GM23248 (cell line): ENCODE results near the gene CCDC34. TPM values are rescaled to one million over a fixed set of nuclear protein-coding genes. Genes with fewer than 3 reads are reported as not detected.

Source experiments
- DNase-seq: peaks from one replicate; pipeline ENCODE4 v3.0.0-alpha.2; 2015
- H2AFZ ChIP-seq: fragments of 200-600 bp; sonication (generic); 2 replicates; pipeline ENCODE4 v1.6.1; 2016; ENCODE audit warnings: antibody characterized with exemption
- H3F3A ChIP-seq: fragments of 200-600 bp; sonication (generic); 2 replicates; pipeline ENCODE4 v1.6.1; 2016; ENCODE audit warnings: mild to moderate bottlenecking, antibody characterized with exemption, mixed run types; ENCODE audit not compliant: insufficient read depth
- H3K27ac ChIP-seq: fragments of 200-600 bp; sonication (generic); 2 replicates; pipeline ENCODE4 v1.5.1; 2016; ENCODE audit warnings: mild to moderate bottlenecking
- H3K27me3 ChIP-seq: fragments of 200-600 bp; sonication (generic); replicated peaks from 2 replicates; pipeline ENCODE4 v1.6.1; 2016; ENCODE audit warnings: mild to moderate bottlenecking; ENCODE audit not compliant: insufficient read depth
- H3K36me3 ChIP-seq: fragments of 200-600 bp; sonication (generic); 2 replicates; pipeline ENCODE4 v1.6.1; 2016; ENCODE audit warnings: low read depth, mild to moderate bottlenecking
- H3K4me1 ChIP-seq: fragments of 200-600 bp; sonication (generic); 2 replicates; pipeline ENCODE4 v1.6.1; 2016; ENCODE audit warnings: mild to moderate bottlenecking; ENCODE audit not compliant: insufficient read depth
- H3K4me2 ChIP-seq: fragments of 200-600 bp; sonication (generic); one replicate; pipeline ENCODE4 v1.6.1; 2016; ENCODE audit warnings: mild to moderate bottlenecking; ENCODE audit not compliant: unreplicated experiment
- H3K4me3 ChIP-seq: fragments of 200-600 bp; sonication (generic); 2 replicates; pipeline ENCODE4 v1.5.1; 2016; ENCODE audit warnings: mild to moderate bottlenecking
- H3K79me2 ChIP-seq: fragments of 200-600 bp; sonication (generic); 2 replicates; pipeline ENCODE4 v1.6.1; 2016; ENCODE audit warnings: mild to moderate bottlenecking; ENCODE audit not compliant: insufficient read depth
- H3K9ac ChIP-seq: fragments of 200-600 bp; sonication (generic); 2 replicates; pipeline ENCODE4 v1.6.1; 2016; ENCODE audit warnings: mild to moderate bottlenecking
- H3K9me2 ChIP-seq: fragments of 200-600 bp; sonication (generic); 2 replicates; pipeline ENCODE4 v1.6.1; 2016; ENCODE audit warnings: mixed run types, mild to moderate bottlenecking, moderate library complexity; ENCODE audit not compliant: insufficient read depth
- H3K9me3 ChIP-seq: fragments of 200-600 bp; sonication (generic); one replicate; pipeline ENCODE4 v1.6.1; 2017; ENCODE audit warnings: low read depth
- H4K20me1 ChIP-seq: fragments of 200-600 bp; sonication (generic); 2 replicates; pipeline ENCODE4 v1.6.0; 2016; ENCODE audit not compliant: insufficient read depth
- EZH2 ChIP-seq: fragments of 200-600 bp; sonication (generic); IDR thresholded peaks from 2 replicates; pipeline ENCODE4 v1.6.1; 2018; ENCODE audit warnings: antibody characterized with exemption, mild to moderate bottlenecking; ENCODE audit not compliant: insufficient read depth, poor library complexity, severe bottlenecking
- EZH2phosphoT487 ChIP-seq: fragments of 200-600 bp; sonication (generic); IDR thresholded peaks from 2 replicates; pipeline ENCODE4 v1.6.1; 2018; ENCODE audit warnings: antibody characterized with exemption, moderate library complexity, mild to moderate bottlenecking, low read depth; ENCODE audit not compliant: insufficient read depth
- WGBS, 2 experiments: methylation state at CpG; one replicate each; pipeline ENCODE4 v1.1.6; 2015 to 2017; ENCODE audit warnings: low lambda C conversion rate in 2 of 2, low coverage in 1 of 2; ENCODE audit errors: missing lambda C conversion rate in 2 of 2; 5-methylcytosine and 5-hydroxymethylcytosine counted together
- in situ Hi-C: fragments of 300-500 bp; cut with MboI; formaldehyde crosslinking; loops from 2 replicates; pipeline ENCODE4 v1.15.0; 2020
- polyA plus RNA-seq: library from polyadenylated mRNA; unstranded; fragments of >200 nt; fragmentation: Nextera tagmentation; extraction: Ambion mirVana; gene quantifications from 2 replicates; pipeline ENCODE4 v1.2.1, GENCODE V29; 2016
- total RNA-seq: library from RNA; depleted of rRNA; stranded (reverse); fragments of >200 nt; shearing (Covaris generic); gene quantifications from 2 replicates; pipeline ENCODE4 v1.2.3, GENCODE V29; 2014; rRNA removed

The CCDC34 gene
- total and polyA plus RNA-seq, 2 experiments from 2014 or later, result 5.7 to 7.8 TPM

GRCh38 chr11:27290261-27291050, 72.6 kb downstream of the CCDC34 start:
- TF ChIP-seq EZH2phosphoT487 (no peak), EZH2 (no peak)
- no peak overlapping the region for H3K9ac ChIP-seq
- H2AFZ ChIP-seq, result 0 out of 2 replicates have a peak overlapping the region, but pooled peaks have one; percentile 5
- H3K36me3 ChIP-seq, result no peaks in the 10 kb centered on the region
- in situ Hi-C loops, result loop anchor here (10.0 kb wide), 1 partner anchor 106 kb away; no protein-coding TSS in a partner anchor
- no peaks in the 10 kb centered on the region for H3K9me2 ChIP-seq
- no peaks in the 10 kb centered on the region for H3K79me2 ChIP-seq
- DNase-seq, result peak; percentile 52
- no peaks in the 10 kb centered on the region for H3K27me3 ChIP-seq
- peaks cover 54% of the 10 kb centered on the region for H3K4me1 ChIP-seq
- peak overlapping the region; percentile 30 for H3K27ac ChIP-seq
- peaks cover 48% of the 10 kb centered on the region for H3F3A ChIP-seq
- peak overlapping the region; percentile 8 for H3K4me2 ChIP-seq
- 27 to 32% methylated on average over 4 of the region's 4 CpGs for WGBS, 2 experiments
- H3K4me3 ChIP-seq, result no peak overlapping the region
- no peaks in the 10 kb centered on the region for H4K20me1 ChIP-seq
- no peaks in the 10 kb centered on the region for H3K9me3 ChIP-seq

Other genes with a start within 250 kb of the CCDC34 start
- 58.6 and 59.2 TPM in 2 replicates for gene LGR4, start 109.6 kb upstream of the CCDC34 start, total RNA-seq
- 14.4 and 14.9 TPM in 2 replicates for gene LGR4, start 109.6 kb upstream of the CCDC34 start, polyA plus RNA-seq
- gene LIN7C, start 143.6 kb upstream of the CCDC34 start, total RNA-seq, result 47.0 and 51.1 TPM in 2 replicates
- gene LIN7C, start 143.6 kb upstream of the CCDC34 start, polyA plus RNA-seq, result 43.0 and 45.1 TPM in 2 replicates